Measurements from ENCODE around the gene ATN1. TPM values are rescaled to one million over a fixed set of nuclear protein-coding genes. Genes with fewer than 3 reads are reported as not detected.
A peak's percentile ranks its signal among the peaks of the same experiment; 100 is the strongest.

Gene ATN1
- total RNA-seq, 1 experiment from 2014 or later: 84.7 TPM

DNA sequence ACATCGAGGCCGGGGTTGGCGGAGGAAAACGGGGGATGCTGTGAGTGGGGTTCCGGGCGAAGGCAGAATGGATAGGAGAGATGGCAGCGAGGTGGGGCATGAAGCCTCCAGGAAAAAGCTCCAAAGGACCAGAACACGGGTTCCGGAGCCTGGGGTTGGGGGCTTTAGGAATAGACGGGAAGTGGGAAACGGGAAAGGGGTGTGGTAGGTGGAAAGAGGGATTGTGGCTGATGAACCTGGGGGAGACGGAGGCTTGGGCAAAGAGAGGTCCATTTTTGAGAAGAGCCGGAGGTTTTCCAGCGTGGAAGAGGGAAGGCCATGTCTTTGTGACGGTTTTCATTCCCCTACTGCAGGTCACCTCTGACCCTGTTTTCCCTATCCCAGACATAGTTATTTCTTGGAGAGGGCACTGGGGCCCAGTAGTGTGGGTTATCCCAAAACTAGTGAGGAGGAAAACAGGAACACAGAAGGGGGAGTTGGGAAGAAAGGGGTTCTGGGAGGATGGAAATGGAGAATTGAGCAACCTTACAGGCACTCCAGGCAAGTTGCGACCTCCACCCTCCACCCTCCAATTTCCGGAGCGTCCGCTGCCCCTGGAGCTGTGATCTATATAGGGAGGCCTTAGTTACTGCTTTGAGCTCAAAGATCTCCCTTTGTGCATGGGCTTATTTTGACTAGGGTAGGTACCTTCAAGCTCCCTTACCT is 1.1 kb downstream of the ATN1 start:
- Mint-ChIP-seq H3K27me3 (ENCODE audit: insufficient read depth, unreplicated experiment) (no peaks in the 10 kb centered on the region), H3K9me3 (ENCODE audit: unreplicated experiment) (no peaks in the 10 kb centered on the region), H3K36me3 (ENCODE audit: insufficient read depth, unreplicated experiment) (peaks cover 30% of the 10 kb centered on the region), H3K4me3 (ENCODE audit: unreplicated experiment) (peak overlapping the region; percentile 91), H3K27ac (ENCODE audit: low read depth, unreplicated experiment) (peak overlapping the region; percentile 86), H3K4me1 (ENCODE audit: insufficient read depth, unreplicated experiment) (peaks cover 70% of the 10 kb centered on the region)
- no TSS peak for BruUV-seq (replicated peaks)
- no peak for DNase-seq (ENCODE audit: unreplicated experiment)
- POLR2A ChIA-PET: interaction anchor here (0.7 to 7.8 kb wide), 12 partner anchors 9 to 180 kb away, joined by 3 to 167 read pairs (median 5); partner anchors contain the start of genes C12orf57, C1RL, LPCAT3 and LRRC23
- intact Hi-C loops (cut with micrococcal nuclease): no loop called here
- CTCF ChIA-PET: interaction anchor here (0.6 to 1.5 kb wide), 7 partner anchors 9 to 733 kb away, joined by 3 to 11 read pairs (median 3); partner anchors contain the start of genes C12orf57 and RNU7-1
- TF ChIP-seq CTCF (IDR thresholded peaks at IDR 0.05; ENCODE audit: unreplicated experiment): no peak

- POLR2A ChIA-PET: interaction anchor here (0.8 to 7.8 kb wide), 10 partner anchors 8 to 177 kb away, joined by 3 to 167 read pairs (median 6); partner anchors contain the start of genes C12orf57, LRRC23, MLF2 and RNU7-1
- Mint-ChIP-seq H3K27ac (ENCODE audit: low read depth, unreplicated experiment) (peak overlapping the region; percentile 86), H3K9me3 (ENCODE audit: unreplicated experiment) (no peaks in the 10 kb centered on the region), H3K4me3 (ENCODE audit: unreplicated experiment) (peak overlapping the region; percentile 91), H3K4me1 (ENCODE audit: insufficient read depth, unreplicated experiment) (peaks cover 66% of the 10 kb centered on the region), H3K36me3 (ENCODE audit: insufficient read depth, unreplicated experiment) (peaks cover 39% of the 10 kb centered on the region), H3K27me3 (ENCODE audit: insufficient read depth, unreplicated experiment) (no peaks in the 10 kb centered on the region)
- CTCF ChIA-PET: interaction anchor here (0.6 to 1.6 kb wide), 7 partner anchors 8 to 733 kb away, joined by 3 to 11 read pairs (median 3); partner anchors contain the start of genes C12orf57 and RNU7-1
- no peak for TF ChIP-seq CTCF (IDR thresholded peaks at IDR 0.05; ENCODE audit: unreplicated experiment)
- no TSS peak for BruUV-seq (replicated peaks)
- intact Hi-C loops (cut with micrococcal nuclease): no loop called here
- DNase-seq (ENCODE audit: unreplicated experiment): no peak
These were observed 2.0 kb downstream of the ATN1 start for GRCh38 chr12:6929466-6930452.

GRCh38 chr12:6932766-6933165 is 5.0 kb downstream of the ATN1 start:
- intact Hi-C loops (cut with micrococcal nuclease): no loop called here
- CTCF ChIA-PET: interaction anchor here (0.7 to 1.3 kb wide), 3 partner anchors 9 to 30 kb away, joined by 3 to 4 read pairs (median 3); no protein-coding TSS in a partner anchor
- Mint-ChIP-seq H3K36me3 (ENCODE audit: insufficient read depth, unreplicated experiment) (peaks cover 66% of the 10 kb centered on the region), H3K9me3 (ENCODE audit: unreplicated experiment) (no peaks in the 10 kb centered on the region), H3K4me3 (ENCODE audit: unreplicated experiment) (no peak overlapping the region), H3K4me1 (ENCODE audit: insufficient read depth, unreplicated experiment) (peaks cover 54% of the 10 kb centered on the region), H3K27me3 (ENCODE audit: insufficient read depth, unreplicated experiment) (no peaks in the 10 kb centered on the region), H3K27ac (ENCODE audit: low read depth, unreplicated experiment) (no peak overlapping the region)
- no TSS peak for BruUV-seq (replicated peaks)
- DNase-seq (ENCODE audit: unreplicated experiment): no peak
- POLR2A ChIA-PET: interaction anchor here (0.6 to 1.4 kb wide), 4 partner anchors 11 to 732 kb away, joined by 3 to 5 read pairs (median 3); partner anchors contain the start of genes C12orf57 and RNU7-1
- no peak for TF ChIP-seq CTCF (IDR thresholded peaks at IDR 0.05; ENCODE audit: unreplicated experiment)
